Activated naive CD8-positive, alpha-beta T cell treated with anti-CD3 and anti-CD28 coated beads, Interleukin-2, amount 50 U/mL, for 16 hours (primary cell): ENCODE measurements around the gene NOS1AP.
"Not testable (repeated sequence)": the region's sequence is repeated elsewhere in the genome, so short reads cannot be mapped to it uniquely, and the experiment has no call there.

Experiments used
- DNase-seq: peaks from one replicate; pipeline ENCODE4 v3.0.0-alpha.2; 2020; ENCODE audit warnings: low read depth, low spot score

The NOS1AP gene

DNA sequence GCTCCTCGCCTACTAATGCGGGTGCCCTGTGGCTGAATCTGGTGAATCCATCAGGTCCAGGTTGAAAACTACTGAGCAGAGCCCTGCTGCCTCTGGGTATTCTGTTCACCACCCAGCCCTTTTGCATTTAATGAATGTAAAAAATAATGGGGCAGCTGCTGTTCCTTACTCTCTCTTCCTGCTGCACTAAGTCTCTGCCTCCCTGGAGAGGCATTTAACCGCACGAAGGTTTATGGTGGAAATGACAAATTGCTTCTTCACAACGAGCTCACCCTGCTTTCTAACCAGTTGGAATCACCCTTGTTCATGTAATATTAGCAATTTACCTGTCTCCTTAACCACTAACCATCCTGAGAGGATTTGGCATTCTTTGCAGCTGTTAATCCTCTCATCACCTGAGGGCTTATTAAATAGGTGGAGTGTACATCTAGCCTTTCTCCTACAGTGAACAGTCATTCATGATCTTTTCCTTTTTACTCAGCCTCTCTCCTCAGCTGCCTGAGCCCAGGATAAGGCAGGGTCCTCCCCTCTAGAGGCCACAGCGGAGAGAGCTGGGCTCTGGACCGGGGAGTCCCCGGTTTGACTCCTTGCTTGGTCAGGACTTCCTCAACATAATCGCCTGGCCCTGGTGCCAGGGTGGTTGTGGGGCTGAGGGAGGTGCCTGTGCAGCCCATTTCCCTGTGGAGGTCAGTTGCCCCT is 97.6 kb downstream of the NOS1AP start:
- no peak for DNase-seq

DNA sequence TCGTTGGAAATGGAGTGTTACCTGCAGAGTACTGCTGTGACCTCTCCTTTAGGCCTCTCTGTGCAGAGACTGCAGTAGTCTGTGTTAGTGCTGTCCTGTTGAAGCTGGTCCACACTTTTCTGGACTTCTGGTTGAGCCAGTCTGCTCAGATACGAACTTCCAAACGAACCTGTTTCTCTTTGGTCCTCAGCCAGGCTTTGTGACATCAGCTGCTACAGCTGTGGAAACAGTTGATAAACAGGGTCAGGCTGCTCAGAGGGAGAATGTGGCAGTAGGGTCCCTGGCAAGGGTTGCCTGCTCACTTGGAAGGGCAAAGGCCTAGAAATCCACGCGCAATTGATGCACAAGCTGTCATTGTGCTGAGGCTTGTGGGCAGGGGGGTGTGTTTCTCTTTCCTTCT is 98.8 kb downstream of the NOS1AP start:
- no peak for DNase-seq

DNA sequence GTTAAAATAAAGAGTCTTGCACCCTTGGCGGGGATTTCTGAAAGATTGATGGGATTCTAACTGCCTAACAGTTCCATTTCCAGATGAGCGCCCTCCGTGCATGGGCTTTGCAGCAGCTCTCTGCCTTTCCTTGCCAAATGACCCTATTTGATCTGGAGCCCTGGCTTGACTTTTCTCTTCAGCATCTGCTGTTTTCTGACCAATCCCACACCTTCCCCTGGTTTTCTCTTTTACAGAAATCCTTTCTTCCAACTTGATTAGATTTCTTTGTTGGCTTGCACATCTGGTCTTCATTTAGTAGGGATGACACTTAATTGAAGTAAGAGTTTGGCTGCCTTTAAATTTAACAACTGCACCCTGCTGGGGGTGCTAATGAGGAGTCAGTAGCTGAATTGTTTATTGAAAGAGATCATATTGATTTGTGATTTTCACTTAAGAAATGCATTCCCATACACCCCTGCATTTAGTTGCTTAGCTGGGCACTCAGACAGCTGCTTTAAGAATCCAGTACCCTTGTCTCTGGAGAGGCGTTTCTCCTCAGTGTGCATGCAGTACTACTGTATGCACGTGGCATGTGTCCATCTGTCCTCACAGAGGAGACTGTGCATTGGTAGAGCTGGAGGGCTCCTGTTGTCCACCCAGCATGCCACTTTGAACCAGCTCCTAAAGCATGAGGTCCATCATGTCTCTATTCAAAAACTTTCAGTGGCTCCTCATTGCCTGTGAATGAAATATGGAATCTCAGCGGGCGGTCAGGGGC is 99.7 kb downstream of the NOS1AP start:
- no peak for DNase-seq

DNA sequence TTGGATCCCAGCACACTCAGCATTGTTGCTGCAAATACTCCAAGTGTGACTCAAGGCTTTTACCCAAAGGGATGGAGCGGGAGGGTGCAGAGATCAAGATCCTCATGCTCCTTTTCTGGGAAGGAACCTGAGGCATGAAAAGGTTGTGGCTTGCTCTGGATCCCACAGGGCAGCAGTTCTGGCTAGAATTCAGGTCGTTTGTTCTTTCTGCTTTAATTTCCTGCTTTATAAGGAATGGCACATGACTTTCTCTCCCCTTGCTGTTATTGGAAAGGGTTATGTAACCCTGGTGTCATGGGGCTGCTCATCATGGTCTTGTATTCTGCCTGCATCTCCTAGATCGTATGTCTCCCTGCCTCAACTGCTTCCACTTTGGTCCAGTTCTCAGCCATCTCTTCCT is 101.6 kb downstream of the NOS1AP start:
- DNase-seq: no peak

DNA sequence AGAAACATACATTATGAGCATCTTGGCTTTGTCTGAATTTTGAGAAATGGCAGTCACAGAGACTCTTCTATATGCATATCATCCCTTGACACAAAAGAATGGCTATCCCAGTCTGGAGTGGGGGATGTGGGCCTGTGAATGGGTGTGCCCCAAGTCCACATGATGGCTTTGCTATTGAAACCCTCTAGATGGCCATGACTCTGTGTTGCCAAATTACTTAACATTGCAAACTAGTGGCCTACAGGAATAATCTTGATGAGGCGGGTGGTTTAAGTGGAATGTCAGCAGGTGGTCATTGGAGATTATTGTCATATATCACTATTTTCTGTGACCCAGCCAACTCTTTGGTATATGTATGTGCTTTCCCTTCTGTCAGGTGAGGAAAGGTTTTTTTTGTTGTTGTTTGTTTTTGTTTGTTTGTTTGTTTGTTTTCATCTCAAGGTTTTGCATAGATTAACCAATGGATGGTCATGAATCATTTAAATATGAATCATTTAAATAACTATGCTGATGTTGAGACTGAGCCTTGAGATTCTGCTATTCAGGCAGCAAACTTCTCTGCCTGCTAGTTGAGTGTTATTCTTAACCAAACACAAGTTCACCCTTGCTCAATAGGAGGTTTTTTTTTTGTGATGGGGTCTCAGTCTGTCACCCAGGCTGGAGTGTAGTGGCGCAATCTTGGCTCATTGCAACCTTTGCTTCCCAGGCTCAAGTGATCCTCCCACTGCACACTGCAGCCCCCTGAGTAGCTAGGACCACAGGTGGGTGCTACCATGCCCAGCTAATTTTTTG is 103.0 kb downstream of the NOS1AP start:
- DNase-seq: no peak

DNA sequence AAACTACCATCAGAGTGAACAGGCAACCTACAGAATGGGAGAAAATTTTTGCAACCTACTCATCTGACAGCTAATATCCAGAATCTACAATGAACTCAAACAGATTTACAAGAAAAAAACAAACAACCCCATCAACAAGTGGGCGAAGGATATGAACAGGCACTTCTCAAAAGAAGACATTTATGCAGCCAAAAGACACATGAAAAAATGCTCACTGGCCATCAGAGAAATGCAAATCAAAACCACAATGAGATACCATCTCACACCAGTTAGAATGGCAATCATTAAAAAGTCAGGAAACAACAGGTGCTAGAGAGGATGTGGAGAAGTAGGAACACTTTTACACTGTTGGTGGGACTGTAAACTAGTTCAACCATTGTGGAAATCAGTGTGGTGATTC is 104.1 kb downstream of the NOS1AP start:
- not testable (repeated sequence) for DNase-seq

DNA sequence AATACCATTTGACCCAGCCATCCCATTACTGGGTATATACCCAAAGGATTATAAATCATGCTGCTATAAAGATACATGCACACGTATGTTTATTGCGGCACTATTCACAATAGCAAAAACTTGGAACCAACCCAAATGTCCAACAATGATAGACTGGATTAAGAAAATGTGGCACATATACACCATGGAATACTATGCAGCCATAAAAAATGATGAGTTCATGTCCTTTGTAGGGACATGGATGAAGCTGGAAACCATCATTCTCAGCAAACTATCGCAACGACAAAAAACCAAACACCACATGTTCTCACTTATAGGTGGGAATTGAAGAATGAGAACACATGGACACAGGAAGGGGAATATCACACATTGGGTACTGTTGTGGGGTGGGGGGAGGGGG is 104.5 kb downstream of the NOS1AP start:
- not testable (repeated sequence) for DNase-seq

DNA sequence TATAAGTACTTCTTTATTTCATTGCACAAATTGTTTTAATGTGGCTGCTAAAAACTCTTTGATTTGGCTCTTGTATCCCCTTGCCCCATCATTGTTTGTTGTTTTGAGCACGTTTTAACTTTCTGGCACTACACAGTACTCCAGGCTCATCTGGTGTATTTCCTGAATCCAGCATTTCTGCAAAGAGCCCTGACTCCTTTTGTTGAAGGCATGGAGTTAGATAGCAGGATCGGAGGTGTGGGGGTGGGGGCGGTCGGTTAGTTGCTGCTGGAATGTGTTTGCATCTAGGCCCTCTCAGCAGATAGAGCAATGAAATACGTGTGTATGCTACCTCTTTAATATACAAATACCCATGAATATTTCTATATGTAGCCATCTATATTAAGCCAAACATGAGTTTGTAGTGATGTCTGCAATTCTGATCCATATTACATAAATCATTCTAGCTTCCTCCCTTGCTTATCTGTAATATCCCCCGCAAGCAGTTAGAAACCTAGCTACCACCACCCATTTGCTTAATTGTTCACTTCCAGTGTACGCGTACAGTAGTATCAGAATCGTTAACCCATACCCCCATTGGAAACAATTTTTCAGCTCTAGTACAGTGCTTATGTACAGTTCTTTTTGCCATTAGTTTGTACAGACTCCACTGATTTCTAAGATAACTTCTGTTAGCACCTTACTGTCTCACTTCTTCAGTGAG is 106.0 kb downstream of the NOS1AP start:
- DNase-seq: no peak

DNA sequence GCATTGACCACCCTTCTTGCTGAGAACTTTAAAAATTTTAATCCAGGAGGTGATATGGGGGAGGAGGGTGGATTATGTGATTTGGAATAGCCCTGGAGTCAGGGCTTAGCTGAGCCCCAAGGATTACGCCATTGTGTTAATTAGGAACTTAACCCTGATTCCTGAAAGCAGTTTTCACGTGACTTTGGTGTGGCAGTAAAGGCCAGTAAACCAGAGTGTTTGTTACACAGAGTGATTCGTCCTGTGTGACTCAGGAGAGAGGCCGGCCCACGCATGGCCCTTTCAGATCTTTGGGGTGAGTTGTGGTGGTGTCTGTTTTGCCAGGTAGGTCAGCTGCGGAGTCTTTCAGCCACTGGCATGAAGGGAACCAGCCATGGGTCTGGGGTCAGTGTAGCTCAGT is 107.6 kb downstream of the NOS1AP start:
- DNase-seq: no peak

DNA sequence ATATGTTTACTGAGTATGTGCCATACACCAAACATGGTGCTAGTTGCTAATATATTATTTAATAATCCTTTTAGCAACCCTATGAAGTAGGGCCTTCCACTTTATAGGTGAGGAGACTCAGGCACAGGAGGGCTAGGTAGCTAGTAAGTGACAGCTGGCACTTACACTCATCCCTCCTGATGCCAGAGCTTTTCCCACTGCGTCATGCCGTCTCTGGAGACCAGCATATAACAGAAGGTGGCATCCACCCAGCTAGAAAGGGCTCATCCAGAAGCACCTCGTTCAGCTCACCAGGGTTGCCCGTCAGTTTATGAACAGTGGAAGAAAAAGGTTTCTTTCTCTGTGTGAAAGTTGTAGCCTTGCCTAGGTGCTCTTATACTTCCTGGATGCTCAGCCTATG is 108.9 kb downstream of the NOS1AP start:
- DNase-seq: no peak

DNA sequence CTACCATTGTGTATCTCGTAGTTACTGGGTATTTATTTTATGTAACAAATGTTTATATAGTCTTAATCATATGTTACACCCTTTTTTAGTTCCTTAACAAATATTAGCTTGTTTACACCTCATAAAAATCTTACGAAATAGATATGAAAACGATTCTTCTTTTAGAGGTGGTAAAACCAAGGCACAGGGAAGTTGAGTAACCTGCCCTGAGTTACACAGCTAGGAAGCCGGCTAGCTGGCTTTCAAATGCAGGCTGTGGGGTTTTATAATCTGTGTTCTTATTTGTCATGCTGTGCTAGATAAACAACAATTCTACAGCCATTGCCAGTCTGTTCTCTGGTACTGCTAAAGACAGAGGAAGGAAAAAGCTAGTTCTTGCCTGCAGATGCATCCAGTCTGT is 109.6 kb downstream of the NOS1AP start:
- no peak for DNase-seq

DNA sequence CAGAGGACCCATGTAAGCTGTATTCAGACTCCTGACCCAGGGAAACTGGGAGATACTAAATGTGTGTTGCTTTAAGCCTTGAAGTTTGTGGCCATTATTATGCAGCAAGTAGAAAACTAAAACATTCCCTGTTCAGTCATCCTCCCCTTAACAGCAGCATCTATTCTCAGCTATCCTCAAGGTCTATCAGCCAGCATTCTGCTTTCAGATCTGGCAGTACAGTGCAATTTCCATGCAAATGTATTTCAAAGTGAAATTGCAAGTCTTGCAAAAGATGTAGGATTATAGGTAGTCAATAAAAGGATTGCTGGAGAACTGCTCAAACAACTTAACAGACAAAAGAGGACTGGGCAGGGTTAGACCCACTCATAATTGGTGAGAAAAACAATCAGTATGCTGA is 111.3 kb downstream of the NOS1AP start:
- DNase-seq: no peak

DNA sequence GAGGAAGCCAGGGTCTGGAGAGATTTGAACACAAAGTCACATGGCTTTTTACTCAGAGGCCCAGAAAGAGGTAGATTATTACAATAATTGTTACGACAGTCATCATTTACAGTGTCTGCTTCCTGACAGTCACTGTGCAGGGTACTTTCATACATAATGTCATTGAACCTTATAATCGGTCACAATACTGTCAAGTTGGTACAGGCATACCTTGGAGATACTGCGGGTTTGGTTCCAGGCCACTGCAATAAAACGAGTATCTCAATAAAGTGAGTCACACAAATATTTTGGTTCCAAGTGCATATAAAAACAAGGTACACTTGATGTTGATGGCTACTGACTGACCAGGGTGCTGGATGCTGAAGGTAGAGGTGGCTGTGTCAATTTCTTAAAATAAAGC is 112.6 kb downstream of the NOS1AP start:
- DNase-seq: no peak

DNA sequence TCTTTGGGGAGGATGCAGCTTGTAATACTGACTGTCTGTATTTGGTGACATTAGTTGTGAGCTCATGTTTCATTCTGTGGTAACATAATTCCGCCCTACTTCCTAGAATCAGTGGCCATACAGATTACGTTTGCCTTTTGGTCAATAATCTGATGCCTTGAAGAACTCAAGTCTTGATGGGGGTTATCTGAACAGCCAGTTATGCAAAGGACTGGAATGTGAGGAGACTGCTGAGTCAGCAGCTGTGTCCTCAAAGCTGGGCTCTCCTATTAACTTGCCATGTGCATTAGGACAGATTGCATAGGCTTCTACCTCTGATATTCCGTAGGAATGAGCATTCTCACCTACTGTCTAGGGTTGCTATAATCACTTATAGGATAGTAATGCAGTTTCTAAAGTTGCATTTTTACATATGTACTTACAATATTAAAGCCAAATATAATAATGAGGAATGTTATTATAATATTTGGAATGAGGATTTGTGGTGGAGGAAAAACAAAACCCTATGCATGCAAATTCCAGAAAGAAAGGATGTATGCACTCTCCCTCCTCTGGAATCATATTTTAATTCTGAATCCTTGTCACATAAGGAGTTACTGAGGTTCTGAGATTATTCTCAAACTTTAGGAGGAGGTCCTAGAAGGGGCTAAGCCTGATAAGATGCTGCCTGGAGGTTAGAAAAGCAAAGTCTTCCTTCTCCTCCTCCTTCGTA is 116.0 kb downstream of the NOS1AP start:
- no peak for DNase-seq

DNA sequence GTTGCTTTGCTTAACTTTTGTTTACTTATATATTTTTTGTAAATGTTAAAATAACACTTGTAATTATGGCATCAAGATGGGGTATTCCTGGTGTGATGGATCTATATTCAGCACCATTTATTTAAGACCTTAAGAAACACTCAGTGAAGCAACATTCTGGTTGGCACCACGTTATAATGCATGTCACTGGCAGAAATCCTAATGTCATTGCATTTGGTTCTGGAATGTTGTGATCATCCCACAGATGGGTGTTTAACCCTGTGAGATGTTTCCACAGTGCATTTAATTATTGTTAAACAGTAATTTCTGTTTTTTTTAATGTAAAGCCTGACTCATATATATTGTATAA is 116.5 kb downstream of the NOS1AP start:
- no peak for DNase-seq

DNA sequence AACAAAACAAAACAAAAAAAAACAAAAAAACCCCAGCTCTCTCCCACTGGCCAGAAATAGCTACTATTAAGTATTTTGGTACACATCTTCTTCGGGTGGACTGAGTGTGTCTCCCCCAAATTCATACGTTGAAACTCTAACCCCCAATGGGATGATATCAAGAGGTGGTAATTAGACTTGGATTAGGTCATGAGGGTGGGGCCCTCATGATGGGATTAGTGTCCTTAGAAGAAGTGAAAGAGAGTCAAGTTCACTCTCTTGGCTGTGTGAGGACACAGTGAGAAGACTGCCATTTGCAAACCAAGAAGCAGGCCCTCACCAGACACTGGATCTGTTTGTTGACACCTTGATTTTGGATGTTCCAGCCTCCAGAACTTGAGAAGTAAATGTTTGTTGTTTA is 116.9 kb downstream of the NOS1AP start:
- DNase-seq: no peak

DNA sequence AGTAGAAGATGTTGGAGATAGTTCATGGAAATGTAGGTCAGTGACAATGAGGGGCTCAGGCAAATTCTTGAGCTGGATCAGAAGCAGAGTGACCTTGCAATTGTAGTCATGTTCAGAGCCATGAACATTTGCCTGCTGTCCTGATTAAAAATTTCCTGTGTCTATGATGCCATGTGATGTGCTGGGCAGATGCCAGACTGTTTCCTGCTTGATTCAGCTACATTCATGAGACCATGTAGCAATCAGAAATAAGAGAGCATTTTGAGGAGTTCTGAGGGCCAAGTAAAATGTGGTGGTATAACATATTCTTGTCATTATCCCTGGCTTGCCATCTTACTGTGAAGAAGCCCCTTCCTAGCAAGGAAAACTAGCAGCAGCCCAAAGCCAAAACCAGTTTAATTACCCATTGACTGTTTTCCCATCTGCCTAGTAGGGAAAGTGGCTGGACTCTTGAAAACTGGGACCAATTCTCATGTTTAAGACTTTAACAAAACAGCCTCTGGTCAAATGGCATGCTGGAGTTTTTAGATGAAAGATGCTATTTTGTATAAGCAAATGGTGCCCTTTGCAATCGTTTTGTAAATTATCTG is 118.3 kb downstream of the NOS1AP start:
- DNase-seq: no peak

DNA sequence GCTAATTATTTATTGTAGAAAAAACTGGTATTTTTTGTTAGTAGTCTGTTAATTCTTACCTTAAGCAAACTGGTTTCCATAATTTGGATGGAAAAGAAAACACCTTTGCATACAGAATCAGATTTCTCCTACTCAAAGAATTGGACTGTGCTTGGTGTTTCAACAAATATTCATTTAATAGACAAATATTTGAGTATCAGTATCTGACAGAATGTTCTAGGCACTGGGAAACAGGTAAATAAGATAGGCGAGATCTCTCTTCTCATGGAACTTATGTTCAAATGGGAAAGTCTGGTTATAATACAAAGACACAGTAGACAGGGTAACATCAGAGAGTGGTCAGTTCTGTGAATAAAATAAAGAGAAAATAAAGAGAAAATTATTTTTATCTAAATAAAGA is 119.9 kb downstream of the NOS1AP start:
- DNase-seq: no peak

DNA sequence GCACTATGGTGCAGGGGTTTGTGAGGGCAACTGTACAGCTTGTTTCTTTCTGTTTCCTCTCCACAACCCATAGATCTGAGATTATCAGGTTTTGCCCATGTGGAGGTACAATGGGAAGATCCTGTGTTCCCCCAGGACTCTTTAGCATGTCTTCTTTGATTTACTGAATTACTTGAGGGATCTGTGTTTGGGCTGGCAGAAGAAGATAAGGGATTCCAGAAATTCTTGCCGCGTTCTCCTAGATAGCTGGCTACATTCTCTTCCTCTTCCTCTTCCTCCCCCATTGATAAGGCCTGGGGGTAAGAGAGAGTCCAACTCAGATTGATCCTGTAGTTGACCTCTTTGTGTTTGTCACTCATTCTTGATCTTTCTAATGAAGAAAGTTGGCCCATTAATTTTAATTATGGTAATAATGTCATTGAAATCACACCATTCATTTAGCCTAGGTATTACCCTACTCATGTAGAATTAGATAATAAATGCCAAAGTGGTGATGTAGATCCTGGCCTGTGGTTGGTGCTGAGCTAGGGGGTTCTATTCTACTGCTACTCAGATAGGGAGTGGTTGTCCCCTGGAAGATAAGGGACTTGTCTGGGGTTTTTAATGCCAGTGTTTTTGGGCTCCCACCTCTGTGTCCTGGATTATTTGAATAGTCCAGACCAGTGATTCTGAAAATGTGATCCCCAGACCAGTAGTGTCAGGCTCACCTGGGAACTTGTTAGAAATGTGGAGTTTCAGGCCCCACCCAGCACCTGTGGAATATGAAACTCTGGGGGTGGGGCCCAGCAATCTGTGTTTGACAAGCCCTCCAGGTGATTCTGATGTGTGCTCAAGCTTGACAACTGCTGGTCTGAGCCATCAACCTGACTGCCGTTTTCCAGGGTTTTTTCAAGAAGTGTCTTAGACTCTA is 122.2 kb downstream of the NOS1AP start:
- no peak for DNase-seq

DNA sequence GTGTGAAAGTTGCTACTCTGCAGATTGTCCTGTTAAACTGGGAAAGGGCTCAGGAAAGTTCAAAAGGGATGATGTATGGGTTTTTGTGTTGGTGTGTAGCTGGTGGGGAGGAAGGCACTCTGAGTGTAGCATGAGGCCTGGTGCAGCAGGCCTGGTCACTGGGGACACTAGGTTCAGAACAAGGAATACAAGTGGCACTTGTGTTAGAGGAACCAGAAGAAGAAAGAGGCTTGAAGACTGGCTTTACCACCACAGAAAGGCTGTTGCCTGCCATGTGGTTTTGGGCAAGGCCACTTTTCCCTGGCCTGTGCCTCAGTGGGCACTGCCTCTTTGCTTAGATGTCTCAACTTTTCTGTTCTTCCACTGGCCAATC is 122.8 kb downstream of the NOS1AP start:
- DNase-seq: no peak
